ENCODE data around the gene FAM50A.
"Not testable (repeated sequence)": the region's sequence is repeated elsewhere in the genome, so short reads cannot be mapped to it uniquely, and the experiment has no call there.

The FAM50A gene

GRCh38 chrX:154486396-154487207 is 42.7 kb downstream of the FAM50A start, which contains the start of gene UBL4A:
UBL4A (minus strand) TSS chrX:154486615; CDS start chrX:154486584, 31 bp downstream.
- DNase-seq: peak; percentile 81

- no peak for DNase-seq
Observed at GRCh38 chrX:154487518-154488290, 43.8 kb downstream of the FAM50A start.

GRCh38 chrX:154488336-154489075 is 44.6 kb downstream of the FAM50A start:
- no peak for DNase-seq

- no peak for DNase-seq
Observed at GRCh38 chrX:154489182-154489581, 45.2 kb downstream of the FAM50A start.

GRCh38 chrX:154490021-154490413 is 46.1 kb downstream of the FAM50A start:
- peak; percentile 77 for DNase-seq

GRCh38 chrX:154490414-154491083 is 46.6 kb downstream of the FAM50A start, which contains the start of gene SLC10A3:
SLC10A3 (minus strand) TSS chrX:154490629; CDS start chrX:154488940, 1,689 bp downstream.
- DNase-seq: peak; percentile 90

GRCh38 chrX:154494715-154495114 is 50.8 kb downstream of the FAM50A start:
- DNase-seq: no peak

- DNase-seq: no peak
Observed at GRCh38 chrX:154495472-154495922, 51.6 kb downstream of the FAM50A start.

- not testable (repeated sequence) for DNase-seq
Observed at GRCh38 chrX:154496591-154497137, 52.7 kb downstream of the FAM50A start.
